ENCODE results near the gene PTPN13.

DNA sequence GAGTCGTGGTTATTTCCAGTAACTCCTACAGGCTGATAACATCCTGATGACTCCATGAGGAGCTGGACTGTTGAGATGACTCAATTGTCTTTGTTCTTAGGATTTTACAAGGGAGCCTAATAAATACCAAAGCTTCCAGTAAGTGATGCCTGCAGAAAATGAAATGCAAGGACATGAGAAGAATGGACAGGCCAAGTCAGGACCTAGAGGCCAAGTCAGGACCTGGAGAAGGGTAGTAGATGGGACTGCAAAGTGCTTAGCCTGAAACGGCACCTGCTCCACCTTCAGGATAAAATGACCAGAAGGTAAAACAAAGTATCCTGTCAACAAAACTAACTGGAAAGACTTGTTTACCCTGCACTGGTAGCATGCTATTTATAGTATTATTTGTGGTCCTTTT lies 261.5 kb downstream of the PTPN13 start:
- TF ChIP-seq CTCF (IDR thresholded peaks at IDR 0.05) (no peak), POLR2A (IDR thresholded peaks at IDR 0.05) (no peak)
